ENCODE data around the gene RALB.

The RALB gene

GRCh38 chr2:120262761-120263428 is 10.2 kb downstream of the RALB start:
- no peak for DNase-seq (ENCODE audit: low read depth in 2 of 3, low spot score in 2 of 3)

- no peak for DNase-seq (ENCODE audit: low read depth in 2 of 3, low spot score in 2 of 3)
Observed at GRCh38 chr2:120265006-120265405, 12.4 kb downstream of the RALB start.

- no peak for DNase-seq (ENCODE audit: low read depth in 2 of 3, low spot score in 2 of 3)
Observed at GRCh38 chr2:120267348-120267747, 14.7 kb downstream of the RALB start.

GRCh38 chr2:120269076-120269744 is 16.6 kb downstream of the RALB start:
- DNase-seq (ENCODE audit: low read depth in 2 of 3, low spot score in 2 of 3), result no peak

- DNase-seq (ENCODE audit: low read depth in 2 of 3, low spot score in 2 of 3), result no peak
Observed at GRCh38 chr2:120269816-120270215, 17.2 kb downstream of the RALB start.

- no peak for DNase-seq (ENCODE audit: low read depth in 2 of 3, low spot score in 2 of 3)
Observed at GRCh38 chr2:120271711-120272379, 19.2 kb downstream of the RALB start.

- DNase-seq (ENCODE audit: low read depth in 2 of 3, low spot score in 2 of 3), result no peak
Observed at GRCh38 chr2:120272763-120273481, 20.3 kb downstream of the RALB start.

GRCh38 chr2:120275617-120276400 is 23.2 kb downstream of the RALB start:
- no peak for DNase-seq (ENCODE audit: low read depth in 2 of 3, low spot score in 2 of 3)

GRCh38 chr2:120277505-120278205 is 25.0 kb downstream of the RALB start:
- DNase-seq (ENCODE audit: low read depth in 2 of 3, low spot score in 2 of 3), result no peak

GRCh38 chr2:120278901-120279300 is 26.2 kb downstream of the RALB start:
- DNase-seq (ENCODE audit: low read depth in 2 of 3, low spot score in 2 of 3), result no peak

GRCh38 chr2:120279708-120280107 is 27.1 kb downstream of the RALB start:
- no peak for DNase-seq (ENCODE audit: low read depth in 2 of 3, low spot score in 2 of 3)

GRCh38 chr2:120283649-120284048 is 31.0 kb downstream of the RALB start:
- no peak for DNase-seq (ENCODE audit: low read depth in 2 of 3, low spot score in 2 of 3)

GRCh38 chr2:120285056-120285455 is 32.4 kb downstream of the RALB start:
- no peak for DNase-seq (ENCODE audit: low read depth in 2 of 3, low spot score in 2 of 3)

- no peak for DNase-seq (ENCODE audit: low read depth in 2 of 3, low spot score in 2 of 3)
Observed at GRCh38 chr2:120287183-120288015, 34.7 kb downstream of the RALB start.

- DNase-seq (ENCODE audit: low read depth in 2 of 3, low spot score in 2 of 3), result no peak
Observed at GRCh38 chr2:120288016-120288373, 35.3 kb downstream of the RALB start.

- no peak for DNase-seq (ENCODE audit: low read depth in 2 of 3, low spot score in 2 of 3)
Observed at GRCh38 chr2:120289221-120289906, 36.7 kb downstream of the RALB start.

GRCh38 chr2:120290737-120291136 is 38.1 kb downstream of the RALB start:
- DNase-seq (ENCODE audit: low read depth in 2 of 3, low spot score in 2 of 3), result no peak

- no peak for DNase-seq (ENCODE audit: low read depth in 2 of 3, low spot score in 2 of 3)
Observed at GRCh38 chr2:120291401-120292311, 39.0 kb downstream of the RALB start.
